GM12872 (cell line): ENCODE data around the gene KLHL40.

ENCODE experiments used
- TF ChIP-seq, protein P1 (sequence below): IDR thresholded peaks from 3 replicates; pipeline ENCODE4 v1.5.1; 2011; ENCODE audit warnings: low read depth, mild to moderate bottlenecking, low read length, moderate library complexity; ENCODE audit not compliant: insufficient read depth

The KLHL40 gene

GRCh38 chr3:42674146-42674545 is 11.2 kb upstream of the KLHL40 start:
- TF ChIP-seq, protein P1, sequence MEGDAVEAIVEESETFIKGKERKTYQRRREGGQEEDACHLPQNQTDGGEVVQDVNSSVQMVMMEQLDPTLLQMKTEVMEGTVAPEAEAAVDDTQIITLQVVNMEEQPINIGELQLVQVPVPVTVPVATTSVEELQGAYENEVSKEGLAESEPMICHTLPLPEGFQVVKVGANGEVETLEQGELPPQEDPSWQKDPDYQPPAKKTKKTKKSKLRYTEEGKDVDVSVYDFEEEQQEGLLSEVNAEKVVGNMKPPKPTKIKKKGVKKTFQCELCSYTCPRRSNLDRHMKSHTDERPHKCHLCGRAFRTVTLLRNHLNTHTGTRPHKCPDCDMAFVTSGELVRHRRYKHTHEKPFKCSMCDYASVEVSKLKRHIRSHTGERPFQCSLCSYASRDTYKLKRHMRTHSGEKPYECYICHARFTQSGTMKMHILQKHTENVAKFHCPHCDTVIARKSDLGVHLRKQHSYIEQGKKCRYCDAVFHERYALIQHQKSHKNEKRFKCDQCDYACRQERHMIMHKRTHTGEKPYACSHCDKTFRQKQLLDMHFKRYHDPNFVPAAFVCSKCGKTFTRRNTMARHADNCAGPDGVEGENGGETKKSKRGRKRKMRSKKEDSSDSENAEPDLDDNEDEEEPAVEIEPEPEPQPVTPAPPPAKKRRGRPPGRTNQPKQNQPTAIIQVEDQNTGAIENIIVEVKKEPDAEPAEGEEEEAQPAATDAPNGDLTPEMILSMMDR = no peak

- TF ChIP-seq, protein P1 = no peak
Measured at GRCh38 chr3:42675909-42676308, 9.4 kb upstream of the KLHL40 start.

- TF ChIP-seq, protein P1 = no peak
Measured at GRCh38 chr3:42678447-42678846, 6.9 kb upstream of the KLHL40 start.

DNA sequence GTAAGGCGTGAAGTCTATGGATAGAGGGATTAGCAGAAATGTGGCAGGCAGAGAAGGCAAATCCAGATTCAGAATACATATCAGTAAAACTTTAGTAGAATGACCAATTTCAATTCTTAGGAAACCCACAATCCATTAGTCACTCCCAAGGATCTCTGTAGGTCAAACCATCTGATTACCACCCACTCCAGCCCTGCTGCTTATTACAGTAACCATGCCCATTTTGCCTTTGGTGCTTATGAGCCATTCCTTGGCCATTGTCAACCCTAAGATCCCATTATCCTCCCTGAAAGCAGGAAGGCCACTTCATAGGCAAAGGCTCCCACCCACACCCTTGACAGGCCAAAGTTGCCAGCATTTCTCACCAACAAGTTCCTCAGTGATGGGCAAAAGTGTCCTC is 5.1 kb upstream of the KLHL40 start:
- TF ChIP-seq, protein P1 = no peak

DNA sequence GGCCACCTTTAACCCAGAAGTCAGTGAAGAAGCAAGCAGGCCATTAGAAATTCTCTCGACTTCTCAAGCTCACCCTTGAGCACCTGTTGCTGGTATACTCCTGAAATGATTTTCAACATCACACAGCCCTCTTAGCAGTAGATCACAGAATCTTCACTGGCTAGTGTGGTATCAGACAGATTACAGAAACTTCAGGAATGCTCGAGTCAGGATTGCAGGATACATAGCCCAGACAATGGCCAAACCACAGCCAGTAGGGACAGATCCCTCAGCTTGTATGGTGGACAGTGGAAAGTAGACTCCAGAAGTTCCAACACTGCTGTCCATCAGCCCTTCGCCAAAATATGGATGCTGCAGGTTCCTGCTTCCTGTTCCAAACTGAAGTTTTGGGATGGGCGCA is 4.5 kb upstream of the KLHL40 start:
- TF ChIP-seq, protein P1 = no peak

- TF ChIP-seq, protein P1 = no peak
Measured at GRCh38 chr3:42681361-42682038, 3.8 kb upstream of the KLHL40 start.

- TF ChIP-seq, protein P1 = no peak
Measured at GRCh38 chr3:42682301-42683070, 2.9 kb upstream of the KLHL40 start.
